GM23338 (cell line): ENCODE results near the gene PTPRN2.

Source experiments
- CTCF ChIP-seq, 2 experiments: fragments of 200-600 bp in 1 of 2; sonication (generic) in 1 of 2; conservative IDR thresholded peaks; 2 replicates each; pipeline versions ENCODE4 v1.5.1 to v1.6.1; 2016 to 2017; ENCODE audit warnings: antibody characterized with exemption in 2 of 2, low read depth in 2 of 2, mild to moderate bottlenecking in 2 of 2, moderate library complexity in 1 of 2
- ETS1 ChIP-seq: IDR thresholded peaks from 2 replicates; pipeline ENCODE4 v1.6.1; 2016; ENCODE audit warnings: antibody characterized with exemption
- EZH2 ChIP-seq: fragments of 200-600 bp; sonication (generic); IDR thresholded peaks from one replicate; pipeline ENCODE4 v1.8.0; 2017; ENCODE audit warnings: antibody characterized with exemption, mild to moderate bottlenecking, low read depth; ENCODE audit not compliant: unreplicated experiment
- EZH2phosphoT487 ChIP-seq: fragments of 200-600 bp; sonication (generic); IDR thresholded peaks from one replicate; pipeline ENCODE4 v1.8.1; 2018; ENCODE audit warnings: antibody characterized with exemption; ENCODE audit not compliant: unreplicated experiment
- JUNB ChIP-seq: IDR thresholded peaks from one replicate; pipeline ENCODE4 v1.6.1; 2016; ENCODE audit warnings: antibody characterized with exemption; ENCODE audit not compliant: unreplicated experiment
- NANOG ChIP-seq: IDR thresholded peaks from 2 replicates; pipeline ENCODE4 v1.6.1; 2016; ENCODE audit warnings: antibody characterized with exemption, borderline replicate concordance
- POLR2AphosphoS5 ChIP-seq: IDR thresholded peaks from 2 replicates; pipeline ENCODE4 v1.6.1; 2016; ENCODE audit warnings: antibody characterized with exemption, low read depth
- REST ChIP-seq: IDR thresholded peaks from one replicate; pipeline ENCODE4 v1.6.1; 2018; ENCODE audit warnings: antibody characterized with exemption; ENCODE audit not compliant: unreplicated experiment
- STAT1 ChIP-seq: IDR thresholded peaks from one replicate; pipeline ENCODE4 v1.6.1; 2016; ENCODE audit warnings: antibody characterized with exemption; ENCODE audit not compliant: unreplicated experiment
- ZNF462 ChIP-seq: fragments of 250-450 bp; sonication (Bioruptor Pico); IDR thresholded peaks from 2 replicates; pipeline ENCODE4 v1.5.0; 2020; ENCODE audit warnings: mild to moderate bottlenecking, moderate library complexity

- TF ChIP-seq JUNB: no peak
- 0 out of 4 replicates have a peak, but pooled peaks of 1 of the 2 experiments have one; percentile 16 for TF ChIP-seq CTCF (conservative IDR thresholded peaks at IDR 0.05; ENCODE audit: low read depth in 2 of 2)
- no peak for TF ChIP-seq ZNF462
- TF ChIP-seq STAT1: no peak
- TF ChIP-seq POLR2AphosphoS5: no peak
- TF ChIP-seq EZH2: no peak
- TF ChIP-seq REST: no peak
- TF ChIP-seq EZH2phosphoT487: no peak
- no peak for TF ChIP-seq ETS1
- TF ChIP-seq NANOG: no peak
Observed at GRCh38 chr7:157656195-157656769, 931.3 kb downstream of the PTPRN2 start.
